Measurements from ENCODE around the gene MDGA2.
"Not testable (repeated sequence)": the region's sequence is repeated elsewhere in the genome, so short reads cannot be mapped to it uniquely, and the experiment has no call there.

MDGA2 gene

DNA sequence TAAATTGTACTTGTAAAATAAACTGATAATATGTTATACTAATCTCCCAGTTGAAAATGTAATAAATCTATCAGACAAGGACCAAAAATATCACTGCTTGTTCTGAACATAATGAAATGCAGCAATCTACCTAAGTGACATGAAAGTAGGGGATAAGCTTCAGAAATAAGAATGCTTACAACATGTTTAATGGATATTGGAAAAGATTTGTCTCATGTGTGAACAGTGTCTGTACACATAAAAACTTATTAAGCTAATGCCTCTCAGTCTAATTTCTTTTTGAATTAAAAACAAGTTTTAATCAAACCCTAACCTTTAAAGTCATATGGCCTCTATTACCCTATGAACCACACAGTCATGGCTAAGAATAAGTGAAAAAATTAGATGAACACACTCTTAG is 465.3 kb downstream of the MDGA2 start:
- no peak for DNase-seq (ENCODE audit: low read depth)
- TF ChIP-seq, protein P1, sequence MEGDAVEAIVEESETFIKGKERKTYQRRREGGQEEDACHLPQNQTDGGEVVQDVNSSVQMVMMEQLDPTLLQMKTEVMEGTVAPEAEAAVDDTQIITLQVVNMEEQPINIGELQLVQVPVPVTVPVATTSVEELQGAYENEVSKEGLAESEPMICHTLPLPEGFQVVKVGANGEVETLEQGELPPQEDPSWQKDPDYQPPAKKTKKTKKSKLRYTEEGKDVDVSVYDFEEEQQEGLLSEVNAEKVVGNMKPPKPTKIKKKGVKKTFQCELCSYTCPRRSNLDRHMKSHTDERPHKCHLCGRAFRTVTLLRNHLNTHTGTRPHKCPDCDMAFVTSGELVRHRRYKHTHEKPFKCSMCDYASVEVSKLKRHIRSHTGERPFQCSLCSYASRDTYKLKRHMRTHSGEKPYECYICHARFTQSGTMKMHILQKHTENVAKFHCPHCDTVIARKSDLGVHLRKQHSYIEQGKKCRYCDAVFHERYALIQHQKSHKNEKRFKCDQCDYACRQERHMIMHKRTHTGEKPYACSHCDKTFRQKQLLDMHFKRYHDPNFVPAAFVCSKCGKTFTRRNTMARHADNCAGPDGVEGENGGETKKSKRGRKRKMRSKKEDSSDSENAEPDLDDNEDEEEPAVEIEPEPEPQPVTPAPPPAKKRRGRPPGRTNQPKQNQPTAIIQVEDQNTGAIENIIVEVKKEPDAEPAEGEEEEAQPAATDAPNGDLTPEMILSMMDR (IDR thresholded peaks at IDR 0.05; ENCODE audit: low read depth, low read length, missing control alignments), result no peak
- in situ Hi-C loops (cut with HindIII; ENCODE audit: low sequenced_read_pairs), result no loop called here
- no peak overlapping the region for H3K4me3 ChIP-seq (ENCODE audit: low read depth, low read length)

DNA sequence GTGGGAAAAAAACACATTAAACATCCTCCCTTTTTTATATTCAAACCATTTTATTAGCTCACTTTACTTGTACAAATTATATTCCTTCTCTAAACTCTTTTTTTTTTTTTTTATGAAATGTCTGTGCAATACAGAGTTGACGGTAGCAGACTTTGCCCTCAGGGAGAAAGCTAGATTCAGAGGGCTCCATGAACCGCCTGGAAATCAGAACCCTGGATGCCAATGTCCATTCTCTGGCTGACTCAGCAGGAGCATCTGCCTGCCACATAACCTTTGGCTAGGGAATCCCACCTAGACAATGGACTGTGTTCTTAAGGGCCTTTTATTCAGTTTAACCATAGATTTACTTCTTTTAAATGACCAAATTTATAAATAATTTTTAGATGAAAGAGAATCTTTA is 467.0 kb downstream of the MDGA2 start:
- DNase-seq (ENCODE audit: low read depth), result no peak
- in situ Hi-C loops (cut with HindIII; ENCODE audit: low sequenced_read_pairs), result no loop called here
- TF ChIP-seq, protein P1 (IDR thresholded peaks at IDR 0.05; ENCODE audit: low read depth, low read length, missing control alignments), result no peak
- no peak overlapping the region for H3K4me3 ChIP-seq (ENCODE audit: low read depth, low read length)

DNA sequence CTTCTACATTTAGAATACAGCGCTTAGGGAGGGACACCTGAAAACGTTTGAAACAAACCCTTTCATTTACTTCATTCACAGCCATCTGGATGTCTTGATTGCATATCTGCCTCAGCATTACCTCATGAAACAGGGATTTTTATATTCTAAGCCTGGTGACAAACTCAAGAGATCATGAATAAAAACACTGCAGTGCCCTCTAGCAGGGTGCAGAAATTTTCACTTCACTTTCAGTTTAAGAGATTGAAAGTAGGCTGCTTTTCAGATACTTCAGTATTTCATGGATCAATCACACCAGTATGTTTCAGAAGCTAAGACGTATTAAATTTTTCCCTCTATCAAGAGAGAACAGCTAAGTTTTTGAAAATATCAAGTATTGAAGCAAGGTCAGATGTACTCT is 467.8 kb downstream of the MDGA2 start:
- no peak overlapping the region for H3K4me3 ChIP-seq (ENCODE audit: low read depth, low read length)
- TF ChIP-seq, protein P1 (IDR thresholded peaks at IDR 0.05; ENCODE audit: low read depth, low read length, missing control alignments), result no peak
- in situ Hi-C loops (cut with HindIII; ENCODE audit: low sequenced_read_pairs), result no loop called here
- DNase-seq (ENCODE audit: low read depth), result no peak

DNA sequence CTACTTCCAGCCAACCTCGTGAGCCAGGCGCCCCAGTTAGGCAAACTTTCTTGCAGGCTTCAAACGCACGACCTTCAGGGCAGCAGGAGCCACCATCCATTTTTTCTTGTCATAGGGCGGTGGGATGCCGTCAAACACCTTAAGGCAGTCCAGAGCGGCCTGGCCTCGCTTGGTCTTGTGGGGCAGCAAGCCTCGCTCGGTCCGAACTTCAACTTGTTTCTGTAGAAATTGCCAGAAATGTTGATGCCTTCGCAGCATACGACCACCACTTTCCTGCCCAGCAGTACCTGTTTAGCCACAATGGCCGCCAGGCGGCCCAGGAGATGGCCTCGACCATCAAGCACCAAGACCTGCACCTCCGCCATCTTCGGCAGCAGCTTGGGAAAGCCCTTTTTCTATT is 474.7 kb downstream of the MDGA2 start:
- in situ Hi-C loops (cut with HindIII; ENCODE audit: low sequenced_read_pairs), result no loop called here
- H3K4me3 ChIP-seq (ENCODE audit: low read depth, low read length), result no peak overlapping the region
- TF ChIP-seq, protein P1 (IDR thresholded peaks at IDR 0.05; ENCODE audit: low read depth, low read length, missing control alignments), result no peak
- DNase-seq (ENCODE audit: low read depth), result no peak

DNA sequence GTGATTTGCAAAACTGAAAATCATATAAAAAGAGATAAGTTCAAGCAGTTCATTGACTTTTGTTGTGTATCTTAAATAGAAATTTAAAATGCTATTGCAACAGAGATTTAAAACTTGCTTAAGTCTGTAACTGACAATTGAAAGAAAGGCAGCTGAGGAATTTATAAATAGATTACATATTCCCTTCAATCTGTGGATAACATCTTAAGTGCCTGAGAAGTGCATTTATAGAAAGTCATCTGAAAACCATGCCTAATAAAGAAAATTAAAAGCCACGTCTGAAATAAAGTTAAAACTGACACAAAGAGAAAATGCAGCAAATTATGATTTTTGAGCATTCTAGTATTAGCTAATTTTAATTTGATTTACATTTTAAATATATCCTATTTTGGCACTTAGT is 479.8 kb downstream of the MDGA2 start:
- no peak for DNase-seq (ENCODE audit: low read depth)
- no peak overlapping the region for H3K4me3 ChIP-seq (ENCODE audit: low read depth, low read length)
- TF ChIP-seq, protein P1 (IDR thresholded peaks at IDR 0.05; ENCODE audit: low read depth, low read length, missing control alignments), result no peak
- in situ Hi-C loops (cut with HindIII; ENCODE audit: low sequenced_read_pairs), result no loop called here

DNA sequence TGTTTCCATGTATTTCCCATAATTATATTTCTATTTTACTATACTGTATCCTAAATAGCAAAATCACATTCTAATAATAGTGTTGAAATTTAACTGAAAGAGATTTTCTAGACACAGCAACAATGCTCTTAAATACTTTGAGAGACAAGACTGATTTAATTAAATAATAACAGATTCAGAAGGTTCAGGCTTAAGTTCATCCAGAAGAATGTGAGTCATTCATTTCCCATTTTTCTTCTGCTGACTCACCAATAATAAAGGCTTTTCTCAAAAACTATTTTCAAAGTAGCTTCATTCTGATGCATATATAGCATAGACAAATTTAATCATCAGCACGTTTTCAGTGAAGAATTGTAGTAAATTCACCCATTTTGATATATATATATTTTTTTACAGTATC is 481.4 kb downstream of the MDGA2 start:
- peak; percentile 3 for DNase-seq (ENCODE audit: low read depth)
- in situ Hi-C loops (cut with HindIII; ENCODE audit: low sequenced_read_pairs), result no loop called here
- H3K4me3 ChIP-seq (ENCODE audit: low read depth, low read length), result no peak overlapping the region
- TF ChIP-seq, protein P1 (IDR thresholded peaks at IDR 0.05; ENCODE audit: low read depth, low read length, missing control alignments), result no peak

DNA sequence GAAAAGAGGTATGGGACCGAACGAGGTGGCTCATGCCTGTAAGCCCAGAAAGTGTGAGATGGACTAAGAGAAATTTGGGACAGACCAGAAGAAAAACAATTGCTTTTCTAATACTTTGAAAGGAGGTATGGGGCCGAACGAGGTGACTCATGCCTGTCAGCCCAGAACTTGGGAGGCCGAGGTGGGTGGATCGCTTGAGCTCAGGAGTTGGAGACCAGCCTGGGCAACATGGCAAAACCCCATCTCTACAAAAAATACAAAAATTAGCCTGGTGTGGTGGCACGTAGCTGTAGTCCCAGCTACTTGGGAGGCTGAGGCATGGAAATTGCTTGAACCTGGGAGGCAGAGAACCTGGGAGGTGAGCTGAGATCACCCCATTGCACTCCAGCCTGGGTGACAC is 483.2 kb downstream of the MDGA2 start:
- in situ Hi-C loops (cut with HindIII; ENCODE audit: low sequenced_read_pairs); H3K4me3 ChIP-seq (ENCODE audit: low read depth, low read length); DNase-seq (ENCODE audit: low read depth): not testable (repeated sequence)
